Mammary epithelial cell (primary cell): Measurements from ENCODE around the gene VPS26C.

Experiments used
- EZH2 ChIP-seq: IDR thresholded peaks from 2 replicates; pipeline ENCODE4 v1.6.1; 2012; ENCODE audit warnings: low read length, inconsistent platforms, borderline replicate concordance
- TF ChIP-seq, protein P1 (sequence below), 2 donors: IDR thresholded peaks in 1 of 2; conservative IDR thresholded peaks in 1 of 2; 2 replicates each; pipeline ENCODE4 v1.5.1; 2011 to 2012; ENCODE audit warnings: inconsistent platforms in 2 of 2, low read length in 2 of 2, mild to moderate bottlenecking in 2 of 2, control low read depth in 1 of 2, low read depth in 1 of 2; ENCODE audit not compliant: insufficient read depth in 1 of 2; ENCODE audit errors: extremely low read depth in 1 of 2

DNA sequence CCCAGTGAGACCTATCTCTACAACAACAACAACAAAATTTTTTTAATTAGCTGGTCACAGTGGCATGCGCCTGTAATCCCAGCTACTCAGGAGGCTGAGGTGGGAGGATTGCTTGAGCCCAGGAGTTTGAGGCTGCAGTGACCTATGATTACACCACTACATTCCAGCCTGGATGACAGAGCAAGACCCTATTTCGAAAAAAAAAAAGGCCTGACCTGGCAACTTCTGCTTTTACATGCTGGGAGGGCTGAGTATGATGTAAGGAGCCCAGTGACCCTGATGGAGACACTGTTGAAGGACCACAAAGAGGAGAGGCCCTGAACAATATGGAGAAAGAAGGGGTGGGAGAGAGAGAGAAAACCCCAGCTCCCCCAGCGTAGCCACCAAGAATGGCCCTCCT lies 9.2 kb upstream of the VPS26C start:
- TF ChIP-seq, protein P1, sequence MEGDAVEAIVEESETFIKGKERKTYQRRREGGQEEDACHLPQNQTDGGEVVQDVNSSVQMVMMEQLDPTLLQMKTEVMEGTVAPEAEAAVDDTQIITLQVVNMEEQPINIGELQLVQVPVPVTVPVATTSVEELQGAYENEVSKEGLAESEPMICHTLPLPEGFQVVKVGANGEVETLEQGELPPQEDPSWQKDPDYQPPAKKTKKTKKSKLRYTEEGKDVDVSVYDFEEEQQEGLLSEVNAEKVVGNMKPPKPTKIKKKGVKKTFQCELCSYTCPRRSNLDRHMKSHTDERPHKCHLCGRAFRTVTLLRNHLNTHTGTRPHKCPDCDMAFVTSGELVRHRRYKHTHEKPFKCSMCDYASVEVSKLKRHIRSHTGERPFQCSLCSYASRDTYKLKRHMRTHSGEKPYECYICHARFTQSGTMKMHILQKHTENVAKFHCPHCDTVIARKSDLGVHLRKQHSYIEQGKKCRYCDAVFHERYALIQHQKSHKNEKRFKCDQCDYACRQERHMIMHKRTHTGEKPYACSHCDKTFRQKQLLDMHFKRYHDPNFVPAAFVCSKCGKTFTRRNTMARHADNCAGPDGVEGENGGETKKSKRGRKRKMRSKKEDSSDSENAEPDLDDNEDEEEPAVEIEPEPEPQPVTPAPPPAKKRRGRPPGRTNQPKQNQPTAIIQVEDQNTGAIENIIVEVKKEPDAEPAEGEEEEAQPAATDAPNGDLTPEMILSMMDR (conservative IDR thresholded peaks at IDR 0.05 in 1 of 2, IDR thresholded peaks at IDR 0.05 in 1 of 2; ENCODE audit: extremely low read depth in 1 of 2, insufficient read depth in 1 of 2, low read depth in 1 of 2, low read length in 2 of 2): no peak
- no peak for TF ChIP-seq EZH2
